Measurements from ENCODE around the gene ZNF697.

Gene ZNF697

GRCh38 chr1:119631086-119631432 lies 17.0 kb downstream of the ZNF697 start:
- TF ChIP-seq CTCF (IDR thresholded peaks at IDR 0.05) = no peak

- no peak for TF ChIP-seq CTCF (IDR thresholded peaks at IDR 0.05)
Measured at GRCh38 chr1:119626841-119627240, 21.2 kb downstream of the ZNF697 start.

GRCh38 chr1:119626011-119626545 lies 22.0 kb downstream of the ZNF697 start:
- TF ChIP-seq CTCF (IDR thresholded peaks at IDR 0.05) = no peak

GRCh38 chr1:119623678-119624077 lies 24.4 kb downstream of the ZNF697 start:
- no peak for TF ChIP-seq CTCF (IDR thresholded peaks at IDR 0.05)

- TF ChIP-seq CTCF (IDR thresholded peaks at IDR 0.05) = no peak
Measured at GRCh38 chr1:119623193-119623515, 24.9 kb downstream of the ZNF697 start.

- TF ChIP-seq CTCF (IDR thresholded peaks at IDR 0.05) = no peak
Measured at GRCh38 chr1:119622311-119623192, 25.5 kb downstream of the ZNF697 start.

- TF ChIP-seq CTCF (IDR thresholded peaks at IDR 0.05) = no peak
Measured at GRCh38 chr1:119621705-119622104, 26.4 kb downstream of the ZNF697 start.

Data from LNCAP (cell line).